ENCODE results near the gene NECTIN2.

DNA sequence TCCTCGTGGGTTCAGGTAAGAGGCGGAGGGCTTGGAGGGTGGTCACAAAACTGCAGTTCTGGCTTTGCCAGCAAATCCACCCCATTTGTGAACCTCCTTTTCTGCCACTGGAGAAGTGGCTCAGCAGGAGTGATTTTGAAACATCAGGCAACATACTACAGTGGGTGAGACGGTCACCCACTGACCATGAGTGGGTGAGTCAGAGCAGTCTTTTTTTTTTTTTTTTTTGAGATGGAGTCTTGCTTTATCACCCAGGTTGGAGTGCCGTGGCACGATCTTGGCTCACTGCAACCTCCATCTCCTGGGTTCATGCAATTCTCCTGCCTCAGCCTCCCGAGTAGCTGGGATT lies 47.9 kb downstream of the NECTIN2 start:
- TF ChIP-seq CTCF (conservative IDR thresholded peaks at IDR 0.05; ENCODE audit: low read depth, low read length) (no peak), EZH2phosphoT487 (IDR thresholded peaks at IDR 0.05; ENCODE audit: borderline replicate concordance, low read length) (no peak)

All from PC-3 (cell line).